ENCODE data around the gene SELENOP. TPM values are rescaled to one million over a fixed set of nuclear protein-coding genes. Genes with fewer than 3 reads are reported as not detected.

The SELENOP gene
- polyA plus RNA-seq, 1 experiment = 2.0 TPM

DNA sequence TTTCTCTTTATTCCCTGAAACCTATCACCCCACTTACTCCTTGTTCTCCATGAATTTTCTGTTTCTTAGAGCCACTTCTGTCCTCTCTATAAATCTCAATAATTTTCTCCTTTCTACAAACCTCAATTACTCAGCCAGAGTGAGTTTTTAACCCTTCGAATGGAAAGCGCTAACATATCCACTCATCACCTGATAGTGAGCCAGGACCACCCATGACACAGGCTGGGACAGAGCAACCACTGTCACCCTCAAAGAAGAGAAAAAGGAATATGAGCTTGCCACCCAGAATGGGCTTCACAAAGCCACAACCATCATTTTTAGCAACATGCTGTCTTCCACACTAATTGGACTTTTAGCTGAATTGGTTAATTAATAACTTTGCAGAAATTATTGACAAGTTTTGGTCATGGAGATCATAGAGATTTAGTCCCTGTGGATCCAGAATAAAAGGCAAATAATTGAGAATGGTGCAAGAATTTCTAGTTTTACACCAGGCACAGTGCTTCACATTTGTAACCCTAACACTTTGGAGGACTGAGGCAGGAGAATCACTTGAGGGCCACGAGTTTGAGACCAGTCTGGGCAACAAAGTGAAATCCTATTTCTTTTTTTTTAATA is 32.1 kb upstream of the SELENOP start:
- H3K4me3 ChIP-seq (ENCODE audit: low read depth, low read length) = no peak overlapping the region
- no peaks in the 10 kb centered on the region for H3K27me3 ChIP-seq (ENCODE audit: control insufficient read depth, insufficient read depth, low read length)
- ChIA-PET CTCF (no interaction called here), POLR2A (no interaction called here)
- H3K9me3 ChIP-seq (ENCODE audit: control insufficient read depth, insufficient read depth, low read length) = no peaks in the 10 kb centered on the region
- DNase-seq (ENCODE audit: low read depth, low spot score) = no peak
- TF ChIP-seq, protein P1, sequence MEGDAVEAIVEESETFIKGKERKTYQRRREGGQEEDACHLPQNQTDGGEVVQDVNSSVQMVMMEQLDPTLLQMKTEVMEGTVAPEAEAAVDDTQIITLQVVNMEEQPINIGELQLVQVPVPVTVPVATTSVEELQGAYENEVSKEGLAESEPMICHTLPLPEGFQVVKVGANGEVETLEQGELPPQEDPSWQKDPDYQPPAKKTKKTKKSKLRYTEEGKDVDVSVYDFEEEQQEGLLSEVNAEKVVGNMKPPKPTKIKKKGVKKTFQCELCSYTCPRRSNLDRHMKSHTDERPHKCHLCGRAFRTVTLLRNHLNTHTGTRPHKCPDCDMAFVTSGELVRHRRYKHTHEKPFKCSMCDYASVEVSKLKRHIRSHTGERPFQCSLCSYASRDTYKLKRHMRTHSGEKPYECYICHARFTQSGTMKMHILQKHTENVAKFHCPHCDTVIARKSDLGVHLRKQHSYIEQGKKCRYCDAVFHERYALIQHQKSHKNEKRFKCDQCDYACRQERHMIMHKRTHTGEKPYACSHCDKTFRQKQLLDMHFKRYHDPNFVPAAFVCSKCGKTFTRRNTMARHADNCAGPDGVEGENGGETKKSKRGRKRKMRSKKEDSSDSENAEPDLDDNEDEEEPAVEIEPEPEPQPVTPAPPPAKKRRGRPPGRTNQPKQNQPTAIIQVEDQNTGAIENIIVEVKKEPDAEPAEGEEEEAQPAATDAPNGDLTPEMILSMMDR (IDR thresholded peaks at IDR 0.05; ENCODE audit: low read depth, low read length) = no peak
- no peak overlapping the region for H3K27ac ChIP-seq (ENCODE audit: low read depth, low read length)

DNA sequence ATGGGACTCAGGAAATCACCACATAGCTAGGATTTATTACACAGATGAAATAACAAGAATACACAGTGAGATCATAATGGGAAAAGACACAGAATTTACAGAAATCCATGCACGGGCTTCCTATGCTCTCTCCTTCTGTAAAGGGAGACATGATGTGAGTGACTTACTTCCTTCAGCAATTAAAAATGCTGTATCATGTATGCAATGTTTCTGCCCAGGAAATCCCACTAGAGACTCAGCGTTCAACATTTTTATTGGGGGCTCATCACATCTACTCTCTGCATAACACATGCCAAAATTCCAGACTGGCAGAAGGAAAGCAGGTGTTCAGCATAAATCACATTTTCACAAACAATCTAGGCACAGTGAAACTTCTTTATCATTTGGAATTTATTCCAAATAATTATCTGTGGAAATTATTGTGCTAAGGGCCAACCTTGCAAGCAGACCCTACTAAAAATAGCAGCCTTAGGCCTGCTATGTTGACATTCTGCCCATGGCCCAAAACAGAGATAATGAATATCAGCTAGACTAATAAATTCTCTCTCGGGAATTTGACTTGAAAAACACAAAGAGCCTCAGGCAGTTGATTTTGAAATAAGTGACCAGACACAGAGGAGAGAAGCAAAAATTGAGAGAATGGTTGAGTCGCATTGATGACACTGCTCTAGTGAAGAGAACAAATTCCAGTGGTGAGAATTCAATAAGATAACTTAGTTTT is 31.4 kb upstream of the SELENOP start:
- ChIA-PET POLR2A (no interaction called here), CTCF (no interaction called here)
- H3K9me3 ChIP-seq (ENCODE audit: control insufficient read depth, insufficient read depth, low read length) = no peaks in the 10 kb centered on the region
- no peaks in the 10 kb centered on the region for H3K27me3 ChIP-seq (ENCODE audit: control insufficient read depth, insufficient read depth, low read length)
- H3K27ac ChIP-seq (ENCODE audit: low read depth, low read length) = no peak overlapping the region
- no peak for DNase-seq (ENCODE audit: low read depth, low spot score)
- no peak overlapping the region for H3K4me3 ChIP-seq (ENCODE audit: low read depth, low read length)
- TF ChIP-seq, protein P1 (IDR thresholded peaks at IDR 0.05; ENCODE audit: low read depth, low read length) = no peak

DNA sequence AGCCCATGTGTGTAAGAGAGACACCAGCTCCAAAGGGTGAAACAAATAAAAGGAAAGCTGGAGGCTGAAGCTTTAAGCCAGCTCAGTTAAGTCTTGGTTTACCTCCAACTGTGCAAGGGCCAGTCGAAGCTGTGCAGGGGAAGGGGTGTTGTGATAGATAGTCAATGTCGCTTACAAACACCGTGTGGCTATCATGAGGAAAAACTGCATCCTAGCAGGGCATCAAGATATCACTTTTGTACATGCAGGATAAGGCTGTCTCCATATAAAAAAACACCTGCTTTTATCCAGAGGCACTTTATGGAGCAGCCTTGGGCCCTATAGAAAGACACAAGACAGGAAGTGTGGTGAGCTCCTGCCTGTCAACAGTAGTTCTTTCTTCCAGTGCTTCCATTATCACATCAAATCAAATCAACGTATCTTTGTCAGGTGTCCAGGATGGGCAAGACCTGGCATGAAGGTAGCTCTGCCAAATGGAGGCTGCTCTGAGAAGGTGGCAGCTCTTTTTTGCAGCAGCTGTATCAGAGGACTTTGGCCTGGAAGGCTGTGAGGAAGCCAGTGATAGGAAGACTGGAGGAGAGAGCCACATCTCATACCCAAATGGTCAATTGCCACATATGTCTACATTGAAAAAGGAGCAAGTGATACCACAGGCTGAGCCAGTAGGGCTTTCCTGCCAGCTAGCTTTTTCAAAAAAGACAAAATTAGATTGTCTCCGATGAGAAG is 29.3 kb upstream of the SELENOP start:
- TF ChIP-seq, protein P1 (IDR thresholded peaks at IDR 0.05; ENCODE audit: low read depth, low read length) = no peak
- Histone ChIP-seq H3K9me3 (ENCODE audit: control insufficient read depth, insufficient read depth, low read length) (peaks cover 6% of the 10 kb centered on the region; the same call in 1 of the 2 replicates), H3K27me3 (ENCODE audit: control insufficient read depth, insufficient read depth, low read length) (no peaks in the 10 kb centered on the region), H3K4me3 (ENCODE audit: low read depth, low read length) (no peak overlapping the region), H3K27ac (ENCODE audit: low read depth, low read length) (no peak overlapping the region)
- DNase-seq (ENCODE audit: low read depth, low spot score) = no peak
- ChIA-PET POLR2A (no interaction called here), CTCF (no interaction called here)

DNA sequence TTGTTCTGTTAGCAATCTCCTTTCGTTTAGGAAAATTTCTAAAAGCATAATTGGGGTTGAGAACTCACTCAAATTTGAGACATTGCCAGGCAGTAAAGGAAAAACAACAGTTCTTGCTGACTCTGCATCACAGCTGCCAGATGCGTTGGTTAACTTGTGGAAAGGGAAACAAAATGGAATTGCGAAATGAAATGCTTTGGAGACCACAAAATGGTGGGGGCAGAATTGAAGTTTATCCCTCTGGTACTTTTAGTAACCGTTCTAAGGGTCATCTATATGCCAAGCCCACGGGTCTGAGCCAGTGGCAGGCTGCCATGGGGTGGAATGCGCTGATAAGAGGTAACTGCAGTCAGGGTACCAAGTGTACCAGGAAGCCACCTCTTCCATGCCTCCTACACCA is 28.6 kb upstream of the SELENOP start:
- H3K4me3 ChIP-seq (ENCODE audit: low read depth, low read length) = no peak overlapping the region
- POLR2A ChIA-PET = no interaction called here
- H3K9me3 ChIP-seq (ENCODE audit: control insufficient read depth, insufficient read depth, low read length) = peaks cover 6% of the 10 kb centered on the region; the same call in 1 of the 2 replicates
- TF ChIP-seq, protein P1 (IDR thresholded peaks at IDR 0.05; ENCODE audit: low read depth, low read length) = no peak
- CTCF ChIA-PET = no interaction called here
- H3K27me3 ChIP-seq (ENCODE audit: control insufficient read depth, insufficient read depth, low read length) = no peaks in the 10 kb centered on the region
- H3K27ac ChIP-seq (ENCODE audit: low read depth, low read length) = no peak overlapping the region
- DNase-seq (ENCODE audit: low read depth, low spot score) = peak; percentile 16

DNA sequence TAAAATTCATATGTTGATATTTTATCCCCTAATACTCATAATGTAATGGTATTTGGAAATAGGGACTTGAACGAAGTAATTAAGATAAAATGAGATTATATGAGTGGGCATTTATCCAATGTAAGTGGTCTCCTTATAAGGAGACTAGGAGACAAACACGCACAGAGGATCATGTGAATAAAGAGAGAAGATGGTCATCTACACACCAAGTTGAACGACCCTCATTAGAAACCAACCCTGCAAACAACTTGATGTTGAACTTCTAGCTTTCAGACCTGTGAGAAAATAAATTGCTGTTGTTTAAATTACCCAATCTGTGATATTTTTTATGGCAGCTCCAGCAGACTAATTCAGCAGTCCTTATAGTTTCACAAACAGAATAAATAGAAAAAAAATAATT is 27.5 kb upstream of the SELENOP start:
- no peak for DNase-seq (ENCODE audit: low read depth, low spot score)
- Histone ChIP-seq H3K9me3 (ENCODE audit: control insufficient read depth, insufficient read depth, low read length) (peaks cover 6% of the 10 kb centered on the region; the same call in 1 of the 2 replicates), H3K27ac (ENCODE audit: low read depth, low read length) (no peak overlapping the region), H3K27me3 (ENCODE audit: control insufficient read depth, insufficient read depth, low read length) (no peaks in the 10 kb centered on the region), H3K4me3 (ENCODE audit: low read depth, low read length) (no peak overlapping the region)
- TF ChIP-seq, protein P1 (IDR thresholded peaks at IDR 0.05; ENCODE audit: low read depth, low read length) = no peak
- POLR2A ChIA-PET = no interaction called here
- CTCF ChIA-PET = no interaction called here
